H7 (cell line): ENCODE measurements around the gene FEZF1. TPM values are rescaled to one million over a fixed set of nuclear protein-coding genes. Genes with fewer than 3 reads are reported as not detected.

Experiments
- DNase-seq: peaks from one replicate; pipeline ENCODE4 v3.0.0; 2012
- H3K27me3 ChIP-seq: 2 replicates; pipeline ENCODE4 v1.6.0; 2011; ENCODE audit warnings: mild to moderate bottlenecking, low read length; ENCODE audit not compliant: control insufficient read depth, insufficient read depth
- H3K36me3 ChIP-seq: replicated peaks from 2 replicates; pipeline ENCODE4 v1.5.1; 2011; ENCODE audit warnings: low read length; ENCODE audit not compliant: control insufficient read depth, insufficient read depth
- H3K4me3 ChIP-seq: 2 replicates; pipeline ENCODE4 v1.5.1; 2011; ENCODE audit warnings: low read depth, mild to moderate bottlenecking, control low read depth, low read length, moderate library complexity; ENCODE audit not compliant: insufficient read depth
- total RNA-seq: library from RNA; depleted of rRNA; stranded (reverse); fragments of >200 nt; shearing (Covaris generic); gene quantifications from 2 replicates; pipeline ENCODE4 v1.2.3, GENCODE V29; 2014; rRNA removed

FEZF1 gene
- total RNA-seq, 1 experiment from 2014 or later: 5.0 TPM

- Histone ChIP-seq H3K4me3 (no peak overlapping the region), H3K27me3 (no peaks in the 10 kb centered on the region), H3K36me3 (no peaks in the 10 kb centered on the region)
- DNase-seq: no peak
Observed at GRCh38 chr7:122261442-122261841, 43.1 kb downstream of the FEZF1 start.

GRCh38 chr7:122261016-122261415 lies 43.5 kb downstream of the FEZF1 start:
- Histone ChIP-seq H3K27me3 (no peaks in the 10 kb centered on the region), H3K36me3 (no peaks in the 10 kb centered on the region), H3K4me3 (no peak overlapping the region)
- no peak for DNase-seq

GRCh38 chr7:122260336-122260735 lies 44.2 kb downstream of the FEZF1 start:
- H3K36me3 ChIP-seq: no peaks in the 10 kb centered on the region
- DNase-seq: no peak
- no peak overlapping the region for H3K4me3 ChIP-seq
- no peaks in the 10 kb centered on the region for H3K27me3 ChIP-seq

- no peaks in the 10 kb centered on the region for H3K36me3 ChIP-seq
- no peaks in the 10 kb centered on the region for H3K27me3 ChIP-seq
- no peak for DNase-seq
- no peak overlapping the region for H3K4me3 ChIP-seq
Observed at GRCh38 chr7:122258971-122259370, 45.6 kb downstream of the FEZF1 start.

GRCh38 chr7:122257056-122257455 lies 47.5 kb downstream of the FEZF1 start:
- DNase-seq: no peak
- Histone ChIP-seq H3K36me3 (no peaks in the 10 kb centered on the region), H3K27me3 (no peaks in the 10 kb centered on the region), H3K4me3 (no peak overlapping the region)

GRCh38 chr7:122256046-122256445 lies 48.5 kb downstream of the FEZF1 start:
- Histone ChIP-seq H3K36me3 (no peaks in the 10 kb centered on the region), H3K27me3 (no peaks in the 10 kb centered on the region), H3K4me3 (no peak overlapping the region)
- no peak for DNase-seq

GRCh38 chr7:122255454-122255853 lies 49.1 kb downstream of the FEZF1 start:
- H3K4me3 ChIP-seq: no peak overlapping the region
- H3K27me3 ChIP-seq: no peaks in the 10 kb centered on the region

More at GRCh38 chr7:122255454-122255853, 49.1 kb downstream of the FEZF1 start:
- no peaks in the 10 kb centered on the region for H3K36me3 ChIP-seq
- DNase-seq: no peak

Other genes starting within 250 kb of the FEZF1 start
- 28.0 and 37.6 TPM in 2 replicates for gene AASS, start 160.5 kb downstream of the FEZF1 start, total RNA-seq